K562 (cell line): ENCODE data around the gene NUDT15. TPM values are rescaled to one million over a fixed set of nuclear protein-coding genes. Genes with fewer than 3 reads are reported as not detected.
A peak's percentile ranks its signal among the peaks of the same experiment; 100 is the strongest.

ENCODE experiments used
- ATAC-seq: fragments of 200-7000 bp; cut with Tn5 transposase; 3 replicates; pipeline ENCODE4 v1.9.1; 2020; ENCODE audit warnings: moderate library complexity
- BruUV-seq: library from RNA; stranded (reverse); fragments of 400-500 nt; replicated peaks from 2 replicates; lab custom pipeline; 2021; lab: Mats Ljungman, UMichigan
- CTCF ChIA-PET: fragments of 300-600 bp; formaldehyde crosslinking; extraction: SDS; loops from one replicate; lab custom pipeline; 2021; ENCODE audit warnings: low intra/inter-chr PET ratio; lab: Yijun Ruan, JAX
- POLR2A ChIA-PET: fragments of 300-600, 350-650 bp; sonication (Branson Sonifier 250); formaldehyde crosslinking; extraction: SDS; loops from one replicate; lab custom pipeline; 2021; ENCODE audit warnings: antibody characterized with exemption, inconsistent platforms; lab: Yijun Ruan, JAX
- DNase-seq, 4 experiments: peaks; one replicate each; pipeline versions ENCODE4 v3.0.0 to v3.0.0-alpha.2; 2011 to 2018; ENCODE audit warnings: low spot score in 3 of 4, mixed read lengths in 3 of 4; ENCODE audit errors: extremely low read depth in 1 of 4
- FAIRE-seq: peaks from 2 replicates; lab custom pipeline; 2011; peaks lifted over from hg19 to GRCh38; lab: Jason Lieb, UNC
- H2AFZ ChIP-seq: 2 replicates; pipeline ENCODE4 v1.6.0; 2011; ENCODE audit warnings: low read depth, low read length, control low read depth, inconsistent platforms
- H3K27ac ChIP-seq: fragments of 200-600 bp; 3 replicates; pipeline ENCODE4 v1.8.0; 2011; ENCODE audit warnings: low read depth, mild to moderate bottlenecking, control low read depth, inconsistent platforms, low read length, moderate library complexity, mixed read lengths; ENCODE audit errors: extremely low read depth
- H3K27me3 ChIP-seq, 2 experiments: fragments of 300-600 bp in 1 of 2; 2 replicates in 1 of 2; 3 replicates in 1 of 2; pipeline versions ENCODE4 v1.6.0 to v1.8.0; 2011; ENCODE audit warnings: inconsistent platforms in 2 of 2, low read length in 2 of 2, mild to moderate bottlenecking in 1 of 2, mixed read lengths in 1 of 2, moderate library complexity in 1 of 2; ENCODE audit not compliant: control insufficient read depth in 2 of 2, insufficient read depth in 2 of 2
- H3K36me3 ChIP-seq: fragments of 300-600 bp; 3 replicates; pipeline ENCODE4 v1.8.0; 2011; ENCODE audit warnings: mild to moderate bottlenecking, low read length, inconsistent platforms; ENCODE audit not compliant: control insufficient read depth, insufficient read depth
- H3K4me1 ChIP-seq, 2 experiments: fragments of 200-600 bp in 1 of 2; replicated peaks in 1 of 2; 2 replicates in 1 of 2; 3 replicates in 1 of 2; pipeline versions ENCODE4 v1.5.1 to v1.8.0; 2011; ENCODE audit warnings: inconsistent platforms in 2 of 2, low read length in 2 of 2, mild to moderate bottlenecking in 1 of 2, mixed read lengths in 1 of 2, moderate library complexity in 1 of 2; ENCODE audit not compliant: control insufficient read depth in 2 of 2, insufficient read depth in 2 of 2
- H3K4me2 ChIP-seq: 2 replicates; pipeline ENCODE4 v1.6.1; 2011; ENCODE audit warnings: low read length, control low read depth, inconsistent platforms, mixed read lengths; ENCODE audit not compliant: insufficient read depth
- H3K4me3 ChIP-seq: fragments of 200-600 bp; sonication (generic), shearing (Covaris generic); 2 replicates; pipeline ENCODE4 v1.5.1; 2016; ENCODE audit warnings: control low read depth, inconsistent platforms
- H3K79me2 ChIP-seq: fragments of 200-600 bp; 3 replicates; pipeline ENCODE4 v1.8.0; 2011; ENCODE audit warnings: low read length, inconsistent platforms; ENCODE audit not compliant: control insufficient read depth, insufficient read depth
- H3K9ac ChIP-seq, 2 experiments: 2 replicates each; pipeline versions ENCODE4 v1.6.0 to v1.6.1; 2011; ENCODE audit warnings: low read depth in 2 of 2, low read length in 2 of 2, control low read depth in 1 of 2, inconsistent platforms in 1 of 2, mild to moderate bottlenecking in 1 of 2, mixed read lengths in 1 of 2; ENCODE audit not compliant: insufficient read depth in 1 of 2
- H3K9me1 ChIP-seq: one replicate; pipeline ENCODE4 v1.6.0; 2011; ENCODE audit warnings: inconsistent platforms, mild to moderate bottlenecking, low read length, moderate library complexity; ENCODE audit not compliant: control insufficient read depth, insufficient read depth
- H3K9me3 ChIP-seq: replicated peaks from 2 replicates; pipeline ENCODE4 v1.5.1; 2011; ENCODE audit warnings: low read depth, low read length, inconsistent platforms; ENCODE audit not compliant: control insufficient read depth, insufficient read depth
- H4K20me1 ChIP-seq: replicated peaks from 2 replicates; pipeline ENCODE4 v1.6.1; 2011; ENCODE audit warnings: low read length, inconsistent platforms, mixed read lengths; ENCODE audit not compliant: control insufficient read depth, insufficient read depth
- BCL6 ChIP-seq: fragments of 250-450 bp; sonication (Bioruptor Pico); IDR thresholded peaks from 2 replicates; pipeline ENCODE4 v1.4.0; 2020
- C11orf30 ChIP-seq: fragments of 450-650 bp; IDR thresholded peaks from 2 replicates; pipeline ENCODE4 v1.6.1; 2016; ENCODE audit warnings: low read depth, mild to moderate bottlenecking
- MAFF ChIP-seq: IDR thresholded peaks from 2 replicates; pipeline ENCODE4 v1.6.1; 2012; ENCODE audit warnings: low read length, improper control_type of control experiment
- MAFG ChIP-seq: fragments of 450-650 bp; conservative IDR thresholded peaks from 2 replicates; pipeline ENCODE4 v1.6.1; 2016; ENCODE audit warnings: missing genetic modification characterization, missing compliant biosample characterization
- MAFK ChIP-seq: IDR thresholded peaks from 2 replicates; pipeline ENCODE4 v1.6.1; 2011; ENCODE audit warnings: low read length, improper control_type of control experiment
- NCOA2 ChIP-seq, 2 experiments: fragments of 450-650 bp; IDR thresholded peaks; 2 replicates each; pipeline ENCODE4 v1.6.1; 2018; ENCODE audit warnings: mild to moderate bottlenecking in 2 of 2, moderate library complexity in 1 of 2; ENCODE audit not compliant: partially characterized antibody in 2 of 2
- SP1 ChIP-seq: sonication (generic); formaldehyde crosslinking; IDR thresholded peaks from 2 replicates; pipeline ENCODE4 v1.8.1; 2022; ENCODE audit warnings: mild to moderate bottlenecking, missing genetic modification reagents
- ZNF316 ChIP-seq: fragments of 450-650 bp; IDR thresholded peaks from 2 replicates; pipeline ENCODE4 v1.6.1; 2016
- WGBS: fragments of 100-300 bp; shearing (Covaris generic); methylation state at CpG from one replicate; pipeline ENCODE4 v1.1.6; 2016; ENCODE audit warnings: low coverage, mixed read lengths; ENCODE audit not compliant: insufficient coverage; ENCODE audit errors: missing lambda C conversion rate; 5-methylcytosine and 5-hydroxymethylcytosine counted together
- in situ Hi-C: fragments of 300-500 bp; cut with MboI; formaldehyde crosslinking; loops from 4 replicates; pipeline ENCODE4 v1.15.0; 2018; ENCODE audit warnings: inconsistent platforms, mixed read lengths
- intact Hi-C: fragments of 100-400 bp; cut with micrococcal nuclease; formaldehyde crosslinking; loops from 2 replicates; pipeline ENCODE4 v1.14.2; 2022
- polyA plus RNA-seq, 8 experiments: library from polyadenylated mRNA; depleted of rRNA in 4 of 8; stranded (reverse) in 5 of 8; unstranded in 3 of 8; fragments of >200 nt; fragmentation: Nextera tagmentation in 2 of 8; fragmentation: Illumina TruSeq in 1 of 8; extraction: Ambion mirVana in 2 of 8; extraction: Trizol in 1 of 8; gene quantifications; 2 replicates each; pipeline versions ENCODE4 v1.2.1 to v1.2.3, GENCODE V29; 2011 to 2014; ENCODE audit warnings: inconsistent platforms in 1 of 8, missing spikeins in 1 of 8
- total RNA-seq, 7 experiments: library from RNA; depleted of rRNA in 6 of 7; stranded (reverse); fragments of >200 nt in 6 of 7; fragmentation: Illumina TruSeq in 2 of 7; extraction: Trizol in 2 of 7; gene quantifications; 2 replicates each; pipeline versions ENCODE4 v1.2.1 to v1.2.3, GENCODE V29; 2011 to 2021; ENCODE audit warnings: low replicate concordance in 1 of 7
- TF ChIP-seq, protein P1 (sequence below): fragments of 250-450 bp; sonication (Bioruptor Pico); IDR thresholded peaks from 2 replicates; pipeline ENCODE4 v1.8.0; 2021; ENCODE audit warnings: mild to moderate bottlenecking, moderate library complexity

NUDT15 gene
- total and polyA plus RNA-seq, 9 of the 15 experiments (the other 6 are each of a cell fraction or from before 2014, with no cell fraction given), result 14.2 to 26.9 (median 21.6) TPM

GRCh38 chr13:48081739-48082138 is 44.2 kb downstream of the NUDT15 start:
- no peak overlapping the region for H2AFZ ChIP-seq
- DNase-seq (no peak), FAIRE-seq (no peak), ATAC-seq (no peak)
- H3K79me2 ChIP-seq, result peaks cover 6% of the 10 kb centered on the region; the same call in 1 of the 3 replicates
- no TSS peak for BruUV-seq
- H3K4me3 ChIP-seq, result no peak overlapping the region
- CTCF ChIA-PET, result no interaction called here
- intact Hi-C loops (no loop called here), in situ Hi-C loops (no loop called here)
- POLR2A ChIA-PET, result no interaction called here
- H3K9me3 ChIP-seq, result no peaks in the 10 kb centered on the region
- H3K4me1 ChIP-seq, result no peaks in the 10 kb centered on the region
- H3K9me1 ChIP-seq, result no peaks in the 10 kb centered on the region
- 97% methylated on average over 4 of the region's 4 CpGs for WGBS
- no peaks in the 10 kb centered on the region for H4K20me1 ChIP-seq
- no peak overlapping the region for H3K4me2 ChIP-seq
- H3K27me3 ChIP-seq, result no peaks in the 10 kb centered on the region
- H3K36me3 ChIP-seq, result peaks cover 76% of the 10 kb centered on the region
- no peak overlapping the region for H3K27ac ChIP-seq
- peak; percentile 79 for TF ChIP-seq ZNF316
- no peak for TF ChIP-seq SP1 (CRISPR knock-in tag)
- TF ChIP-seq BCL6, result no peak
- peak; percentile 85 for TF ChIP-seq MAFK
- TF ChIP-seq, protein P1, sequence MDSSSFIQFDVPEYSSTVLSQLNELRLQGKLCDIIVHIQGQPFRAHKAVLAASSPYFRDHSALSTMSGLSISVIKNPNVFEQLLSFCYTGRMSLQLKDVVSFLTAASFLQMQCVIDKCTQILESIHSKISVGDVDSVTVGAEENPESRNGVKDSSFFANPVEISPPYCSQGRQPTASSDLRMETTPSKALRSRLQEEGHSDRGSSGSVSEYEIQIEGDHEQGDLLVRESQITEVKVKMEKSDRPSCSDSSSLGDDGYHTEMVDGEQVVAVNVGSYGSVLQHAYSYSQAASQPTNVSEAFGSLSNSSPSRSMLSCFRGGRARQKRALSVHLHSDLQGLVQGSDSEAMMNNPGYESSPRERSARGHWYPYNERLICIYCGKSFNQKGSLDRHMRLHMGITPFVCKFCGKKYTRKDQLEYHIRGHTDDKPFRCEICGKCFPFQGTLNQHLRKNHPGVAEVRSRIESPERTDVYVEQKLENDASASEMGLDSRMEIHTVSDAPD (CRISPR knock-in tag), result no peak
- TF ChIP-seq MAFF, result peak; percentile 87
- TF ChIP-seq MAFG, result peak; percentile 44; the same call in 1 of the 2 replicates
- TF ChIP-seq C11orf30, result peak; percentile 57; the same call in 1 of the 2 replicates
- no peak for TF ChIP-seq NCOA2 (IDR thresholded peaks at IDR 0.05; ENCODE audit: partially characterized antibody in 2 of 2)
- H3K9ac ChIP-seq, result no peak overlapping the region
